Endothelial cell of umbilical vein (primary cell): Measurements from ENCODE around the gene ADAMTSL5. TPM values are rescaled to one million over a fixed set of nuclear protein-coding genes. Genes with fewer than 3 reads are reported as not detected.

ENCODE experiments used
- BruUV-seq: library from RNA; stranded (reverse); fragments of 400-500 nt; replicated peaks from 2 replicates; lab custom pipeline; 2021; lab: Mats Ljungman, UMichigan
- CTCF ChIA-PET: fragments of 300-600, 350-600 bp; sonication (Branson Sonifier 250); formaldehyde crosslinking; loops from one replicate; lab custom pipeline; 2021; ENCODE audit warnings: antibody characterized with exemption, inconsistent platforms; lab: Charles Lee
- POLR2A ChIA-PET: fragments of 300-600, 350-600 bp; sonication (Branson Sonifier 250); formaldehyde crosslinking; loops from one replicate; lab custom pipeline; 2021; ENCODE audit warnings: antibody characterized with exemption, inconsistent platforms; lab: Charles Lee
- DNase-seq: peaks from one replicate; pipeline ENCODE4 v3.0.0-alpha.2; 2011; ENCODE audit warnings: low read depth, low spot score
- FAIRE-seq: peaks from 2 replicates; lab custom pipeline; 2011; peaks lifted over from hg19 to GRCh38; lab: Jason Lieb, UNC
- H2AFZ ChIP-seq: 2 replicates; pipeline ENCODE4 v1.6.0; 2012; ENCODE audit warnings: low read depth, low read length, control low read depth, inconsistent platforms
- H3K27ac ChIP-seq: 2 replicates; pipeline ENCODE4 v1.5.1; 2011; ENCODE audit warnings: low read depth, mild to moderate bottlenecking, control low read depth, low read length, moderate library complexity; ENCODE audit not compliant: insufficient read depth
- H3K27me3 ChIP-seq, 2 experiments: 2 replicates each; pipeline versions ENCODE4 v1.6.0 to v1.6.1; 2011; ENCODE audit warnings: low read length in 2 of 2, mixed read lengths in 1 of 2; ENCODE audit not compliant: control insufficient read depth in 2 of 2, insufficient read depth in 2 of 2
- H3K36me3 ChIP-seq, 2 experiments: 2 replicates in 1 of 2; 3 replicates in 1 of 2; pipeline ENCODE4 v1.5.1; 2011; ENCODE audit warnings: low read length in 2 of 2, mild to moderate bottlenecking in 1 of 2, moderate library complexity in 1 of 2; ENCODE audit not compliant: control insufficient read depth in 2 of 2, insufficient read depth in 2 of 2; ENCODE audit errors: extremely low read depth in 1 of 2
- H3K4me1 ChIP-seq: 3 replicates; pipeline ENCODE4 v1.5.1; 2011; ENCODE audit warnings: mild to moderate bottlenecking, low read length; ENCODE audit not compliant: control insufficient read depth, insufficient read depth; ENCODE audit errors: extremely low read depth
- H3K4me2 ChIP-seq: 2 replicates; pipeline ENCODE4 v1.6.1; 2011; ENCODE audit warnings: low read length, control low read depth, mixed read lengths; ENCODE audit not compliant: insufficient read depth
- H3K4me3 ChIP-seq, 3 experiments: fragments of 200-600 bp in 1 of 3; sonication (generic), shearing (Covaris generic) in 1 of 3; replicated peaks in 1 of 3; 2 replicates each; pipeline ENCODE4 v1.5.1; 2011 to 2016; ENCODE audit warnings: control low read depth in 3 of 3, low read length in 3 of 3, mild to moderate bottlenecking in 2 of 3, inconsistent platforms in 1 of 3, low read depth in 1 of 3, moderate library complexity in 1 of 3; ENCODE audit not compliant: insufficient read depth in 1 of 3
- H3K79me2 ChIP-seq: 2 replicates; pipeline ENCODE4 v1.6.0; 2012; ENCODE audit warnings: low read length, inconsistent platforms; ENCODE audit not compliant: control insufficient read depth, insufficient read depth
- H3K9ac ChIP-seq: replicated peaks from 2 replicates; pipeline ENCODE3; 2011; ENCODE audit warnings: low read length, control low read depth; ENCODE audit not compliant: insufficient read depth; ENCODE audit errors: extremely low read depth
- H3K9me1 ChIP-seq: replicated peaks from 3 replicates; pipeline ENCODE4 v1.6.0; 2011; ENCODE audit warnings: mild to moderate bottlenecking, low read length; ENCODE audit not compliant: control insufficient read depth, insufficient read depth; ENCODE audit errors: extremely low read depth
- H3K9me3 ChIP-seq: replicated peaks from 2 replicates; pipeline ENCODE4 v1.5.1; 2012; ENCODE audit warnings: low read length, inconsistent platforms; ENCODE audit not compliant: control insufficient read depth, insufficient read depth
- H4K20me1 ChIP-seq: replicated peaks from 2 replicates; pipeline ENCODE3; 2011; ENCODE audit warnings: mild to moderate bottlenecking, low read length; ENCODE audit not compliant: control insufficient read depth, insufficient read depth; ENCODE audit errors: extremely low read depth
- CTCF ChIP-seq, 2 donors: IDR thresholded peaks; 1 replicate in 1 of 2; 2 replicates in 1 of 2; pipeline ENCODE4 v1.5.1; 2011; ENCODE audit warnings: low read length in 2 of 2, mild to moderate bottlenecking in 2 of 2, moderate library complexity in 2 of 2, control low read depth in 1 of 2, inconsistent platforms in 1 of 2, low read depth in 1 of 2; ENCODE audit not compliant: insufficient read depth in 1 of 2; ENCODE audit errors: extremely low read depth in 1 of 2
- EZH2 ChIP-seq: IDR thresholded peaks from 2 replicates; pipeline ENCODE4 v1.6.1; 2012; ENCODE audit warnings: borderline replicate concordance, low read depth, mild to moderate bottlenecking, moderate library complexity, low read length, inconsistent platforms; ENCODE audit not compliant: severe bottlenecking
- MAX ChIP-seq: IDR thresholded peaks from 2 replicates; pipeline ENCODE4 v1.6.1; 2011; ENCODE audit not compliant: insufficient read depth, insufficient read length
- POLR2AphosphoS5 ChIP-seq: IDR thresholded peaks from 2 replicates; pipeline ENCODE4 v1.6.1; 2012; ENCODE audit warnings: low read depth, mild to moderate bottlenecking, control low read depth, low read length, moderate library complexity; ENCODE audit not compliant: insufficient read depth
- dilution Hi-C: fragments of 300-500 bp; cut with MboI; formaldehyde crosslinking; loops from one replicate; pipeline ENCODE4 v1.15.0; 2019; ENCODE audit warnings: low sequenced_read_pairs; ENCODE audit not compliant: extremely low pct_ligation_motif_present
- intact Hi-C: fragments of 100-400 bp; cut with micrococcal nuclease; formaldehyde crosslinking; loops from one replicate; pipeline ENCODE4 v1.10.0; 2022
- polyA plus RNA-seq, 4 experiments: library from polyadenylated mRNA; depleted of rRNA in 3 of 4; stranded (reverse) in 3 of 4; unstranded in 1 of 4; fragments of >200 nt; gene quantifications; 2 replicates each; pipeline versions ENCODE4 v1.2.1 to v1.2.3, GENCODE V29; 2011 to 2012; ENCODE audit warnings: missing spikeins in 1 of 4
- total RNA-seq: library from RNA; stranded (reverse); gene quantifications from 2 replicates; pipeline ENCODE4 v1.2.3, GENCODE V29; 2021

ADAMTSL5 gene
- total and polyA plus RNA-seq, 2 donors (not counting 3 experiments of a cell fraction or from before 2014, with no cell fraction given): 0.07 TPM; not detected in 1

GRCh38 chr19:1516395-1516753 is 3.6 kb upstream of the ADAMTSL5 start:
- no peak overlapping the region for H3K4me2 ChIP-seq
- intact Hi-C loops: no loop called here
- no peak overlapping the region for H3K9ac ChIP-seq
- DNase-seq (no peak), FAIRE-seq (no peak)
- ChIA-PET POLR2A (no interaction called here), CTCF (no interaction called here)
- dilution Hi-C loops: no loop called here
- H3K27ac ChIP-seq: no peak overlapping the region
- no peak overlapping the region for H3K4me3 ChIP-seq
- H3K9me3 ChIP-seq: no peaks in the 10 kb centered on the region
- TF ChIP-seq CTCF (IDR thresholded peaks at IDR 0.05; ENCODE audit: extremely low read depth in 1 of 2, insufficient read depth in 1 of 2, low read depth in 1 of 2, low read length in 2 of 2): no peak
- TF ChIP-seq EZH2: no peak
- TF ChIP-seq MAX: no peak
- no peak for TF ChIP-seq POLR2AphosphoS5
- no peaks in the 10 kb centered on the region for H3K9me1 ChIP-seq
- no peaks in the 10 kb centered on the region for H3K36me3 ChIP-seq
- H3K27me3 ChIP-seq: peaks cover 0 to 5% of the 10 kb centered on the region in 2 experiments
- no TSS peak for BruUV-seq
- no peak overlapping the region for H2AFZ ChIP-seq
- H3K79me2 ChIP-seq: no peaks in the 10 kb centered on the region
- no peaks in the 10 kb centered on the region for H4K20me1 ChIP-seq
- H3K4me1 ChIP-seq: no peaks in the 10 kb centered on the region
